ENCODE results near the gene OPN3. TPM values are rescaled to one million over a fixed set of nuclear protein-coding genes. Genes with fewer than 3 reads are reported as not detected.

The OPN3 gene
- total and polyA plus RNA-seq, 9 of the 15 experiments (the other 6 are each of a cell fraction or from before 2014, with no cell fraction given), result 4.2 to 34.6 (median 17.0) TPM

GRCh38 chr1:241606544-241606943, 33.6 kb downstream of the OPN3 start:
- no peaks in the 10 kb centered on the region for H3K79me2 ChIP-seq (ENCODE audit: control insufficient read depth, insufficient read depth, low read length)
- POLR2A ChIA-PET, result interaction anchor here (0.6 to 0.7 kb wide), 2 partner anchors 242 to 394 kb away, joined by 3 read pairs; no protein-coding TSS in a partner anchor
- TF ChIP-seq RBM15 (IDR thresholded peaks at IDR 0.05; ENCODE audit: insufficient read depth, low read length), result no peak
- no peak for TF ChIP-seq BACH1 (tag; IDR thresholded peaks at IDR 0.05)
- no peak for TF ChIP-seq MGA (IDR thresholded peaks at IDR 0.05)
- TF ChIP-seq KLF1 (tag; IDR thresholded peaks at IDR 0.05), result no peak
- no peak for TF ChIP-seq GABPA (tag; conservative IDR thresholded peaks at IDR 0.05; ENCODE audit: low read depth)
- no peak for TF ChIP-seq ZEB2 (IDR thresholded peaks at IDR 0.05)
- WGBS (ENCODE audit: insufficient coverage, low coverage, missing lambda C conversion rate), result 60% methylated on average over 5 of the region's 5 CpGs
- ATAC-seq (no peak), DNase-seq (ENCODE audit: extremely low read depth in 1 of 4, low spot score in 3 of 4) (no peak), FAIRE-seq (no peak)
- no peak overlapping the region for H3K27ac ChIP-seq (ENCODE audit: extremely low read depth, low read depth, low read length)
- H3K4me3 ChIP-seq, result no peak overlapping the region
- no peaks in the 10 kb centered on the region for H3K9me3 ChIP-seq (replicated peaks; ENCODE audit: control insufficient read depth, insufficient read depth, low read depth, low read length)
- in situ Hi-C loops (cut with MboI), result loop anchor here (25.0 kb wide), 1 partner anchor 381 kb away; the partner anchor contains the start of gene MAP1LC3C
- no peak overlapping the region for H3K9ac ChIP-seq (ENCODE audit: insufficient read depth in 1 of 2, low read depth in 2 of 2, low read length in 2 of 2)
- no peak overlapping the region for H2AFZ ChIP-seq (ENCODE audit: low read depth, low read length)
- H3K4me2 ChIP-seq (ENCODE audit: insufficient read depth, low read length), result no peak overlapping the region
- intact Hi-C loops (cut with micrococcal nuclease), result no loop called here
- CTCF ChIA-PET (ENCODE audit: low intra/inter-chr PET ratio), result no interaction called here
- BruUV-seq (replicated peaks), result no TSS peak
- peaks cover 5 to 20% of the 10 kb centered on the region in 2 experiments for H3K4me1 ChIP-seq (replicated peaks in 1 of 2; ENCODE audit: control insufficient read depth in 2 of 2, insufficient read depth in 2 of 2, low read length in 2 of 2)
- no peaks in the 10 kb centered on the region for H3K9me1 ChIP-seq (ENCODE audit: control insufficient read depth, insufficient read depth, low read length)
- H3K27me3 ChIP-seq (ENCODE audit: control insufficient read depth in 2 of 2, insufficient read depth in 2 of 2, low read length in 2 of 2), result no peaks in the 10 kb centered on the region
- H4K20me1 ChIP-seq (replicated peaks; ENCODE audit: control insufficient read depth, insufficient read depth, low read length), result no peaks in the 10 kb centered on the region
- H3K36me3 ChIP-seq (ENCODE audit: control insufficient read depth, insufficient read depth, low read length), result no peaks in the 10 kb centered on the region; the same call in 2 of the 3 replicates
